Measurements from ENCODE around the gene AK9.

The AK9 gene

DNA sequence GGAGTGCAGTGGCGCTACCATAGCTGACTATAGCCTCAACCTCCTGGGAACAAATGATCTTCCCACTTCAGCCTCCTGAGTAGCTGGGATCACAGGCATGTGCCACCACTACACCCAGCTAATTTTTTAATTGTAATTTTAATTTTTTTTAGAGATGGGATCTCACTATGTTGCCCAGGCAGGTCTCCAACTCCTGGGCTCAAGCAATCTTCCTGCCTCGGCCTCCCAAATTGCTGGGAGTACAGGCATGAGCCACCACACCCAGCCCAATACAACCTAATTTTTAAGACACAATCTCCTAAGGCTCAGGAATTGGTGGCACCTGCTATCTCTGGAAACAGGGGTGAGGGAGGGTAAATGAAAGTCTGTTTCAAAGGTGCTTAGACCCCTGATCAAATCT lies 213.8 kb downstream of the AK9 start:
- Histone ChIP-seq H2AFZ (ENCODE audit: low read length) (no peak overlapping the region), H3K4me3 (ENCODE audit: low read length, poor library complexity, severe bottlenecking) (peak overlapping the region; percentile 93), H3K9me3 (ENCODE audit: insufficient read depth, low read depth, low read length) (no peaks in the 10 kb centered on the region), H3K27me3 (ENCODE audit: insufficient read depth, low read length, poor library complexity, severe bottlenecking) (no peaks in the 10 kb centered on the region), H3K9me2 (replicated peaks; ENCODE audit: low read depth, low read length) (no peaks in the 10 kb centered on the region), H3K4me1 (ENCODE audit: insufficient read depth, low read length, poor library complexity, severe bottlenecking) (peaks cover 64% of the 10 kb centered on the region), H4K20me1 (ENCODE audit: insufficient read depth, low read length, poor library complexity, severe bottlenecking) (peaks cover 51% of the 10 kb centered on the region), H3F3A (ENCODE audit: low read depth) (no peaks in the 10 kb centered on the region), H3K79me2 (ENCODE audit: insufficient read depth, low read length) (peaks cover 88% of the 10 kb centered on the region), H3K4me2 (ENCODE audit: low read depth, low read length, poor library complexity, severe bottlenecking) (peak overlapping the region; percentile 88), H3K9ac (ENCODE audit: low read depth, low read length, poor library complexity, severe bottlenecking) (peak overlapping the region; percentile 65), H3K36me3 (ENCODE audit: insufficient read depth, low read length) (peaks cover 29% of the 10 kb centered on the region; the same call in 1 of the 2 replicates)
- no peak for TF ChIP-seq EZH2phosphoT487 (IDR thresholded peaks at IDR 0.05; ENCODE audit: borderline replicate concordance)
- TF ChIP-seq, protein P1, sequence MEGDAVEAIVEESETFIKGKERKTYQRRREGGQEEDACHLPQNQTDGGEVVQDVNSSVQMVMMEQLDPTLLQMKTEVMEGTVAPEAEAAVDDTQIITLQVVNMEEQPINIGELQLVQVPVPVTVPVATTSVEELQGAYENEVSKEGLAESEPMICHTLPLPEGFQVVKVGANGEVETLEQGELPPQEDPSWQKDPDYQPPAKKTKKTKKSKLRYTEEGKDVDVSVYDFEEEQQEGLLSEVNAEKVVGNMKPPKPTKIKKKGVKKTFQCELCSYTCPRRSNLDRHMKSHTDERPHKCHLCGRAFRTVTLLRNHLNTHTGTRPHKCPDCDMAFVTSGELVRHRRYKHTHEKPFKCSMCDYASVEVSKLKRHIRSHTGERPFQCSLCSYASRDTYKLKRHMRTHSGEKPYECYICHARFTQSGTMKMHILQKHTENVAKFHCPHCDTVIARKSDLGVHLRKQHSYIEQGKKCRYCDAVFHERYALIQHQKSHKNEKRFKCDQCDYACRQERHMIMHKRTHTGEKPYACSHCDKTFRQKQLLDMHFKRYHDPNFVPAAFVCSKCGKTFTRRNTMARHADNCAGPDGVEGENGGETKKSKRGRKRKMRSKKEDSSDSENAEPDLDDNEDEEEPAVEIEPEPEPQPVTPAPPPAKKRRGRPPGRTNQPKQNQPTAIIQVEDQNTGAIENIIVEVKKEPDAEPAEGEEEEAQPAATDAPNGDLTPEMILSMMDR (conservative IDR thresholded peaks at IDR 0.05; ENCODE audit: low read length), result no peak

DNA sequence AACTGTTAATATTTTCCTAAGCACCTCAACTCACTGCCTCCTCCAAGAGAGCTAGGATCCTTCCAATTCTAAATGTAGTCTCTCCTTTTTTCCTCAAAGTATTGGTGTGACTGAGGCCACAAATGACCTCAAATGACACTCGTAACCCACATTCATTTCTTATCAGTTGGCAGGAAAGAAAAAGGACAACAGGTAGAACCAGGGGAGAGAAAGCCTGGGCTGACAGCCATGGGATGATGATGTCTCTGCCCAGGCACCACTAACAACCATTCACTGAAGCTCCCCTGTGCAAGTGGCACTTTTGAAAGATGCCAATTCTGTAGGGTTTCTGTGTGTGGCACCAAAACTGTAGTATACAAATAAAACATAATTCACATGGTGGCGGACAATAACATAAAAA lies 215.4 kb downstream of the AK9 start:
- peaks cover 39% of the 10 kb centered on the region for H4K20me1 ChIP-seq (ENCODE audit: insufficient read depth, low read length, poor library complexity, severe bottlenecking)
- no peak overlapping the region for H2AFZ ChIP-seq (ENCODE audit: low read length)
- no peaks in the 10 kb centered on the region for H3K27me3 ChIP-seq (ENCODE audit: insufficient read depth, low read length, poor library complexity, severe bottlenecking)
- H3K4me1 ChIP-seq (ENCODE audit: insufficient read depth, low read length, poor library complexity, severe bottlenecking), result peaks cover 49% of the 10 kb centered on the region
- peak overlapping the region; percentile 88 for H3K4me2 ChIP-seq (ENCODE audit: low read depth, low read length, poor library complexity, severe bottlenecking)
- H3K4me3 ChIP-seq (ENCODE audit: low read length, poor library complexity, severe bottlenecking), result peak overlapping the region; percentile 93
- no peaks in the 10 kb centered on the region for H3F3A ChIP-seq (ENCODE audit: low read depth)
- H3K9ac ChIP-seq (ENCODE audit: low read depth, low read length, poor library complexity, severe bottlenecking), result no peak overlapping the region
- TF ChIP-seq, protein P1 (conservative IDR thresholded peaks at IDR 0.05; ENCODE audit: low read length), result no peak
- TF ChIP-seq EZH2phosphoT487 (IDR thresholded peaks at IDR 0.05; ENCODE audit: borderline replicate concordance), result no peak
- H3K79me2 ChIP-seq (ENCODE audit: insufficient read depth, low read length), result peaks cover 80% of the 10 kb centered on the region
- no peaks in the 10 kb centered on the region for H3K9me2 ChIP-seq (replicated peaks; ENCODE audit: low read depth, low read length)
- H3K36me3 ChIP-seq (ENCODE audit: insufficient read depth, low read length), result peaks cover 43% of the 10 kb centered on the region; the same call in 1 of the 2 replicates
- H3K9me3 ChIP-seq (ENCODE audit: insufficient read depth, low read depth, low read length), result no peaks in the 10 kb centered on the region

DNA sequence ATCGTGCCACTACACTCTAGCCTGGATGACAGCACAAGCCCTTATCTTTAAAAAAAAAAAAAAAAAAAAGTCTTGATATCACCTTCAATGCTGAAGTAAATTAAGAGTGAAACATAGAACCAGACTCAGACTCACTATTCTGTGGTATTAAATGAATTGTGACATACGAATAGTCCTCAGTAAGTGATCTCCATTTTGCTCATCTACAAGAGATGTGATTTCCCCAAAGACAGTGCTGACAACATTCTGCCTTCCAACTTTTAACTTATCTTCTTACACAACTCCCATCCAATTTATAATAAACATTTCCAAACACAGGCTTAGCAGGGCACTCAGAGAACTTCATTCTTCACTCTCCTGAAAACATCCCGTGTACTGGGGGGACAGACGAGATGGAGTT lies 216.0 kb downstream of the AK9 start:
- peaks cover 44% of the 10 kb centered on the region for H3K4me1 ChIP-seq (ENCODE audit: insufficient read depth, low read length, poor library complexity, severe bottlenecking)
- no peak overlapping the region for H2AFZ ChIP-seq (ENCODE audit: low read length)
- no peak overlapping the region for H3K4me3 ChIP-seq (ENCODE audit: low read length, poor library complexity, severe bottlenecking)
- no peak overlapping the region for H3K9ac ChIP-seq (ENCODE audit: low read depth, low read length, poor library complexity, severe bottlenecking)
- H3K4me2 ChIP-seq (ENCODE audit: low read depth, low read length, poor library complexity, severe bottlenecking), result peak overlapping the region; percentile 88
- TF ChIP-seq, protein P1 (conservative IDR thresholded peaks at IDR 0.05; ENCODE audit: low read length), result no peak
- no peak for TF ChIP-seq EZH2phosphoT487 (IDR thresholded peaks at IDR 0.05; ENCODE audit: borderline replicate concordance)
- no peaks in the 10 kb centered on the region for H3F3A ChIP-seq (ENCODE audit: low read depth)
- peaks cover 41% of the 10 kb centered on the region; the same call in 1 of the 2 replicates for H3K36me3 ChIP-seq (ENCODE audit: insufficient read depth, low read length)
- no peaks in the 10 kb centered on the region for H3K27me3 ChIP-seq (ENCODE audit: insufficient read depth, low read length, poor library complexity, severe bottlenecking)
- no peaks in the 10 kb centered on the region for H3K9me3 ChIP-seq (ENCODE audit: insufficient read depth, low read depth, low read length)
- H3K9me2 ChIP-seq (replicated peaks; ENCODE audit: low read depth, low read length), result no peaks in the 10 kb centered on the region
- peaks cover 33% of the 10 kb centered on the region for H4K20me1 ChIP-seq (ENCODE audit: insufficient read depth, low read length, poor library complexity, severe bottlenecking)
- H3K79me2 ChIP-seq (ENCODE audit: insufficient read depth, low read length), result peaks cover 73% of the 10 kb centered on the region
